ENCODE results near the gene CREB3L1. TPM values are rescaled to one million over a fixed set of nuclear protein-coding genes. Genes with fewer than 3 reads are reported as not detected.

The CREB3L1 gene
- total RNA-seq, 1 donor from 2014 or later, result 11.4 TPM

DNA sequence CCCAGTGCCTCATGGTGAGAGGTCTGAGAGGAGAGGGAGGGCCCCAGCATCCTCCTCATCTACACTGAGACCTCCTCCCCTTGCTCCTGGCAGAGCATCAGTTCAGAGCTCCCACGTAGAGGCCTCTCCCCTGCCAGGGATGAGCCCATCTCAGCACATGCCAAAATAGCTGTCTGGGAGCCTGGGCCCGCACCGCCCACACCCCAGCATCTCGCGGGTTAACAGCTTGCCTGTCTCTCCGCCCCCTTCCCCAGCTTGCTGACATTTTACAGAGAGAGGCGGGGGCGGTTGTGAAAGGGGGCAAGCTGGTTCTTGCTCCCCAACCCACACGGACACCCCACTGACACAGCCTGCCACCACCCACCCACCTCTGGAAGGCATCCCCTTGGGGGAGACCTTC lies 76.2 kb downstream of the CREB3L1 start:
- Histone ChIP-seq H3K27me3 (no peaks in the 10 kb centered on the region), H3K36me3 (no peaks in the 10 kb centered on the region), H3K4me3 (no peak overlapping the region), H3K27ac (no peak overlapping the region), H3K4me1 (peaks cover 3 to 5% of the 10 kb centered on the region in 2 donors), H3K9me3 (no peaks in the 10 kb centered on the region)
- intact Hi-C loops (cut with DNase I), result no loop called here
- no peak for DNase-seq (ENCODE audit: low spot score in 2 of 2)
- TF ChIP-seq, protein P1, sequence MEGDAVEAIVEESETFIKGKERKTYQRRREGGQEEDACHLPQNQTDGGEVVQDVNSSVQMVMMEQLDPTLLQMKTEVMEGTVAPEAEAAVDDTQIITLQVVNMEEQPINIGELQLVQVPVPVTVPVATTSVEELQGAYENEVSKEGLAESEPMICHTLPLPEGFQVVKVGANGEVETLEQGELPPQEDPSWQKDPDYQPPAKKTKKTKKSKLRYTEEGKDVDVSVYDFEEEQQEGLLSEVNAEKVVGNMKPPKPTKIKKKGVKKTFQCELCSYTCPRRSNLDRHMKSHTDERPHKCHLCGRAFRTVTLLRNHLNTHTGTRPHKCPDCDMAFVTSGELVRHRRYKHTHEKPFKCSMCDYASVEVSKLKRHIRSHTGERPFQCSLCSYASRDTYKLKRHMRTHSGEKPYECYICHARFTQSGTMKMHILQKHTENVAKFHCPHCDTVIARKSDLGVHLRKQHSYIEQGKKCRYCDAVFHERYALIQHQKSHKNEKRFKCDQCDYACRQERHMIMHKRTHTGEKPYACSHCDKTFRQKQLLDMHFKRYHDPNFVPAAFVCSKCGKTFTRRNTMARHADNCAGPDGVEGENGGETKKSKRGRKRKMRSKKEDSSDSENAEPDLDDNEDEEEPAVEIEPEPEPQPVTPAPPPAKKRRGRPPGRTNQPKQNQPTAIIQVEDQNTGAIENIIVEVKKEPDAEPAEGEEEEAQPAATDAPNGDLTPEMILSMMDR (IDR thresholded peaks at IDR 0.05), result no peak

DNA sequence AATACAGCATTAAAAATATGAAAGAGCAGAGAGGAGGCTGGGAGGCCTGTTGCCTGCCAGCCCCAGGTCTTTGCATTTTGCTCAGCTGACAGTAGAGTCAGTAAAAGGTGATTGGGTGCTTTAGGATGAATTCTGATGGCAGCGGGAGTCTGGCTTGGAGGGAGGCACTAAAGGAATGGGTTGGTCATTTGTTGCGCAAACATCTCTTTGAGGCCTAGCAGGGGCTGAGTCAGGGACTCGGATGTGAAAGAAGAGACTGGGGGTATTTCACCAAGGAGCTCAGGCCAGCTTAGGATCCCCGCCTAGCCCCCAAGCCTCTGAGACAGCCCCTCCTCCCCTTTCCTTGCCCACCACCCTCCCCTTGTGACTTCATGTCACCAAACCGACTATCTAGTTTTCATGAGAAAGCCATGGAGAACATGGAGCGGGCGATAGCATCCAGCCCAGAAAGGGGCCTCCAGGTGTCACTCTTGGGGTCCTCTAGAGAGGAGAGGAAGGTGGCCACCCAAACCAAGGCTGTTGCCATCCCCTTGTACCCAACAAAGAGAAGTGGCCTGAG lies 79.5 kb downstream of the CREB3L1 start:
- H3K4me1 ChIP-seq, result peaks cover 5 to 11% of the 10 kb centered on the region in 2 donors
- no peak overlapping the region for H3K4me3 ChIP-seq
- DNase-seq (ENCODE audit: low spot score in 2 of 2), result no peak
- TF ChIP-seq, protein P1 (IDR thresholded peaks at IDR 0.05), result no peak
- no peaks in the 10 kb centered on the region for H3K36me3 ChIP-seq
- no peak overlapping the region for H3K27ac ChIP-seq
- no peaks in the 10 kb centered on the region for H3K27me3 ChIP-seq
- no peaks in the 10 kb centered on the region for H3K9me3 ChIP-seq
- intact Hi-C loops (cut with DNase I), result no loop called here

DNA sequence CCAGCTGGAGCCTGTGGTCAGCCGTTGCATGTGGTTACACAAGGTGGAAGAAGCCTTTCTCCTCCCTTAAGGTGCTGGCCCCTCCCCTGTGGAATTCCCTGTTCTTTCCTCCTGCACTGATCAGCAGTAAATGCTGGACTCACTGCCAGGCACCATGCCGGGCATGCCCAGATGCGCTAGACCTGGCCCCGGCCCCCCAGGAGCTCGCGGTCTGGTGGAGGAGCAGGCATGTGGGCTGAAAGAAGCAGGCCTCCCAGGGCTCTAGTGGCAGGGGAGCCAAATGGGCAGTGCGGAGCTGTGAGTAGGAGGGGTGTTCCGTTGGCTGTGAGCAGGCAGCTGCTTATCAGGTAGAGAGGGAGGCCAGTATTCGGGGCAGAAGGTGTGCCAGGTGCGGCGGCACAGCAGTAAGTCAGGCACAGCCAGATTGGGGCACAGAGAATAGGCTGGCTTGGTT lies 80.0 kb downstream of the CREB3L1 start:
- H3K4me3 ChIP-seq, result no peak overlapping the region
- no peak overlapping the region for H3K27ac ChIP-seq
- no peaks in the 10 kb centered on the region for H3K9me3 ChIP-seq
- no peaks in the 10 kb centered on the region for H3K27me3 ChIP-seq
- H3K36me3 ChIP-seq, result no peaks in the 10 kb centered on the region
- DNase-seq (ENCODE audit: low spot score in 2 of 2), result no peak
- TF ChIP-seq, protein P1 (IDR thresholded peaks at IDR 0.05), result no peak
- peaks cover 5 to 15% of the 10 kb centered on the region in 2 donors for H3K4me1 ChIP-seq
- intact Hi-C loops (cut with DNase I), result no loop called here

DNA sequence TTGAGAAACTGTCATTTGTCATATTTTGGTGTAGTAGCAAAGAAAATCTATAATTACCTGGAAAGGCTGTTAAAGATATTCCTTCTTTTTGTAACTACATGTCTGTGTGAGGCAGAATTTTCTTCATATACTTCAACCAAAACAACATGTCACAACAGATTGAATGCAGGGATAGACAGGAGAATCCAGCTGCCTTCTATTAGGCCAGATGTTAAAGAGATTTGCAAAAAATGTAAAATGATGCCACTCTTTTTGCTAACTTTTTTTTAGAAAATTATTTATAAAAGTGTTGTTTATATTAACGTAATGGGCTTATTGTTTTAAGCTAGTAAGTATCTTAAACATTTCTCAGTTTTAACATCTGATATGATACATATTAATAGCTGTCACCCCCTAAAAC lies 82.5 kb downstream of the CREB3L1 start:
- TF ChIP-seq, protein P1 (IDR thresholded peaks at IDR 0.05), result no peak
- no peak for DNase-seq (ENCODE audit: low spot score in 2 of 2)
- no peaks in the 10 kb centered on the region for H3K36me3 ChIP-seq
- intact Hi-C loops (cut with DNase I), result no loop called here
- peaks cover 9 to 21% of the 10 kb centered on the region in 2 donors for H3K4me1 ChIP-seq
- H3K27me3 ChIP-seq, result no peaks in the 10 kb centered on the region
- H3K4me3 ChIP-seq, result no peak overlapping the region
- no peak overlapping the region for H3K27ac ChIP-seq
- no peaks in the 10 kb centered on the region for H3K9me3 ChIP-seq

DNA sequence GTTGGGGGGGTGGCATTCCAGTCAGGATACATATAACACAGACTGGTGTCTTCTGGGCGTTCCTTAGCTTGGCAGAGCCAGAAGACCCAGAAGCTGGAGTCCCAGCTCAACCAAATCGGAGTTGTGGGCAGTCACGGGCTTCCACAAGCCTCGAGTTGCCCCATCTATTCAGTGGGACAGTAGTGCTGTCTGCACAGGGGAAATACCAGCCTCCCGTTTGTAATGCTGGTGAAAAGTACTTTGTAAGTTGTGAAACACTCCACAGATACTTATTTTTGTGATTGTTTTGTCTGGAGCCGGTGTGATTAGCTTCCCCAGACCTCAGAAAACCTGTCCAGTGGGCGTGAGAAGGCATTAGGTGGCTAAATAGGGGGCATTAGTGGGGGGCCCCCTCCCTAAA lies 83.4 kb downstream of the CREB3L1 start:
- Histone ChIP-seq H3K9me3 (no peaks in the 10 kb centered on the region), H3K27me3 (no peaks in the 10 kb centered on the region), H3K27ac (peak overlapping the region; percentile 74 to 82), H3K4me1 (peaks cover 9 to 21% of the 10 kb centered on the region in 2 donors), H3K4me3 (peak overlapping the region; percentile 35 to 57), H3K36me3 (no peaks in the 10 kb centered on the region)
- intact Hi-C loops (cut with DNase I), result no loop called here
- TF ChIP-seq, protein P1 (IDR thresholded peaks at IDR 0.05), result no peak
- no peak for DNase-seq (ENCODE audit: low spot score in 2 of 2)
